HG03439 (cell line): ENCODE data around the gene PPP3CA.

Experiments
- ATAC-seq: cut with Tn5 transposase; IDR thresholded peaks from one replicate; pipeline ENCODE4 v1.9.1; 2021; ENCODE audit warnings: mild to moderate bottlenecking, moderate library complexity; ENCODE audit not compliant: unreplicated experiment

The PPP3CA gene

GRCh38 chr4:101347267-101347556, at the start of gene PPP3CA:
Gene PPP3CA (minus strand): TSS chr4:101347526.
- ATAC-seq: peak; percentile 30

GRCh38 chr4:101393256-101393655, 45.9 kb upstream of the PPP3CA start:
- no peak for ATAC-seq

DNA sequence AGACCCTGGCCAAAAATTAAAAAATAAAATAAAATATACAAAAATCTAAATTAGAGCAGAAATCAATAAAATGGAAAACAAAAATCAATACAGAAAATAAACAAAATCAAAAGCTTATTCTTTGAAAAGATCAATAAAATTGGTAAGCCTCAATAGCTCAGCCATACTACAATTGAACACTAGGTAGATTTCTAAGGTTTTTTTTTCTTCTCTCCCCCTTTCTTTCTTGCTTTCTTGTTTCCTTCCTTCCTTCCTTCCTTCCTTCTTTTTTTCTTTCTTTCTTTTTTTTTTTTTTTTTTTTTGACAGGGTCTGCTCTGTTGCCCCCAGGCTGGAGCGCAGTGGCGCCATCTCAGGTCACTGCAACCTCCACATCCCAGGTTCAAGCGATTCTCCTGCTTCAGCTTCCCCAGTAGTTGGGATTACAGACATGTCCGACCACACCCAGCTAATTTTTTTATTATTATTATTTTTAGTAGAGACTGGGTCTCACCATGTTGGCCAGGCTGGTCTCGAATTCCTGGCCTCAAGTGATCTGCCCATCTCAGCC, 23.4 kb upstream of the PPP3CA start:
- no peak for ATAC-seq

- no peak for ATAC-seq
Observed at GRCh38 chr4:101367201-101367600, 19.9 kb upstream of the PPP3CA start.

GRCh38 chr4:101366331-101366730, 19.0 kb upstream of the PPP3CA start:
- no peak for ATAC-seq

DNA sequence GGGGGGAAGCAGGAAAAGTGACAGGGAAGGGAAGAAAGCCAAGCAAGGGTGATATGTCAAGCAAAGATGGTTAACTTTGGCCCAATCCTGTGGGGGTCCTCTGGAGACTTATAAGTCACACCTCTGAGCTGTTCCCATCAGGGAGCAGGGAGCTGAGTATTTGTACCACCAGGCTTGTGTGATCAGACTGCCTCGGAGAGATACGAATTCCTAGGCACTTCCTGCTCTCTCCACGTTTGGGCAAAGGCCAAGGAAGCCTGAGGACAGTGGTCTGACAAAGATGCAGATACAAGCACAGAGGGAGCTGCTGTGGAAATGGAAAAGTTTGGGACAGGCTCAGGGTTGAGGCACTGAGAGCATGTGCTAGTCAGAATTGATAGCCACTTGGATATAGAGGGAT, 10.4 kb upstream of the PPP3CA start:
- ATAC-seq: no peak

DNA sequence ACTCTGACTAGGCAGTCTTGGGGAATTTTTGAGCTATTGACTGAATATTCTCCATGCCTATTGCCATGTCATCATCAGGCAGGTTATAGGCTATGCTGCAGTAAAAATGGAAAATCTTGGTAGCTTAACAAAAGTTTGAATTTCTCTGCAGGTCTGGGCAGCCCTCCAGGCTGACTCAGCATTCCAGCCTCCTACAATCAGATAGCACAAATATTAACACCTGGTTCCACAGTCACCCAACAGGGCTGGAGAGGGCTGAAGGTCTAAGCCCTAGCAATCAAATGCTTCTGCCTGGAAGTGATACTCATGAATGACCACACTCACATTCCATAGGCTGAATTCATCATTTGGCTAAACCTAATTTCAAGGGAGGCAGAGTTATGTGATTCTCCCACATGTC, 9.6 kb upstream of the PPP3CA start:
- no peak for ATAC-seq

DNA sequence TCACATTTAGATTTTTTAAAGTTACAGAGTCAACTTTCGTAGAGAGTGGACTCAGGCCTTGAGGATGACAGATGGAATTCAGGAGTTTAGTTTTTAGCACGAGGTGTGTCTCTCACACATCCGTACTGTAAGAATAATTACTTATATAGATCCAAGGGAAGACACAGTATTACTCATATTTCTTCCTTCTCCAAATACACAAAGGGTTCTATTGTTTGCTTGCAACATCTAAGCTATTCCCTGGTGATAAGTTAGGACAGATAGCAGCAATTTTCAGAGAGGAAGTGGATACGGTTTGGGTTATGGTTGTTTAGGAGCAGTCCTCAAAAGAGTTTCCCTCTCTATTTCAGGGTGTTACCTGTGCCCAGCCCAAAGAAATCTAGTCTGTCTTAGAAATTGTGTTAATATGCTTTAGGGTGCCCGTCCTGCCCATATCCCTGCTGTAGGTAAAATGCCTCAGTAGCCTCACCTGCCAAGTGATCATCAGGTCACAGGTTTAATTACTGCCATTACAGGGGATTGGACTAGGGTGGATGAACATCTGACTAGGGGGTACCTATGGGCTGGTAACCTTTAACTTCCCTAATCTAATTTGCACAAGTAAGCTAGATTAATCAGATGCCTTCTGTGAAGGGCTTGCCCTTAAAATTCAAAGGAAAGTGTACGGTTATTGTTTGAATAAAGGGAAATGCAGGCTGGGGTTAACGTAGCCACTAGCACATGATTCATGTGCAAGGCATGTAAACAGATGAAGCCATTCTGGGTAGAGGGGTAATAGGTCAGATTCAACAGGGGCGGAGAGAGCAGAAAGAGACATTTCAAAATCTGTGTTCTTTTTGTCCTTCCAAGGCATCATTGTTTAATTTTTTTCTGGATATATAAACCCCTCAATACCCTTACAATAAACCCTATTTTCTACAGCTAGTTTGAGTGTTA, 8.7 kb upstream of the PPP3CA start:
- ATAC-seq: no peak

GRCh38 chr4:101355246-101355645, 7.9 kb upstream of the PPP3CA start:
- peak; percentile 99 for ATAC-seq

GRCh38 chr4:101349801-101350064, 2.4 kb upstream of the PPP3CA start:
- ATAC-seq: no peak

GRCh38 chr4:101348995-101349800, 1.9 kb upstream of the PPP3CA start:
- ATAC-seq: no peak

DNA sequence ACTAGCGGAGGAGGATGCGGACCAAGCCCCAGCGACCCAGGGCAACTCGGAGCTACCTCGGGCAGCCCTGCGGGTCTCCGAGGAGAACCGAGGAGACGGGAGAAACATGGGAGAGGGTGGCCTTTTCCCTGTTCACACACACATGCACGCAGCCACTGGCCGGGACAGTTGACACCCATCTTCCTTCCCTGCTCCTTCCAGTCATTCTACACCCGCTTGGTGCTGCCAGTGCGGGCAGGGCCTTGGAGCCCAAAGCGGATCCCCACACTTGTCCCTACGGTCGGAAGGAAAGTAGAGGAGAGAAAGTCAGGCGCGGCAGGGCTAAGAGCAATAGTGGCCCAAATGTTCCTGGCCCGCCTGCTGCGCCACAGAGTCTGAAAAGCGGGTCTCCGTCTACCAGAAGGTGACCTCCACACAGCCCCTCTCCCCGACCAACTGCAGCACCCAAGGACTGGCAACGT, 1.1 kb upstream of the PPP3CA start:
- ATAC-seq: no peak

DNA sequence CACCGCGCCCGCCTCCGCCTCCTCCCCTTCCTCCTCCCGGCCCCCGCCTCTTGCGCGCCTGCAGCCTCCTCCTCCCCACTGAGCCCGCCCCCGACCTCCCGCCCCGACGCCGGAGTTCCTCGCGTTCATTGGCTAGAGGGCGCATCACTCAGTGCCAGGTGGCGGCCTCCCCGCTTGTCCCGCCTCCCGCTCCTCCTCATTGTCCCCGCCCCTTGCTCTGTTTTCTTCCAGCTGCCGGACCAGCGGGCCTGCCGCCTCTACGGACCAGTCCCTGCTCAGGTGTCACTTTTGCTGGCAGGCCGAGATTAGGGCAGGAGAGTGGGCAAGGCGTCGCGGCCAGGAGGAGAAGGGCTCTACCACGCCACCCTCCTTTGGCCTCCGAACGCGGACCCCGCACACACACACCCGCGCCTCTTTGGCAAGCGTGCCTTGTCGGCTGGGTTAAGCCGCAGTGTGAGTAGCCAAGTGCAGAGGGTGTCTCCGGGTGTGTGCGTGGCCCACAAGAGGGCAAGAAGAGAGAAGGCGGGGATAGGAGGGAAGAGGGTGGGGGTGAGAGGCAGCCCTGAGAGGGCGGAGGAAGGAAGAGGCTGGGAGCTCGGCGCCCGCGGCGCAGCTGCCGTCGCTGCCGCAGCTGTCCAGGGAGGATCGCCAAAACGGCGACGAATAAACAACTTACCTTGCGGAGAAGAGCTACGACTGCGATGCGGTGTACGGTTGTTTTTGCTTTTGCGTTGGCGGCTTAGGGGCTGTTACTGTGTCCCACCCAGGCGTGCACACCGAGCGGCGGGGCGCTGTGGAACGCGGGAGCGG, 436 bp upstream of the PPP3CA start:
- peak; percentile 77 for ATAC-seq

DNA sequence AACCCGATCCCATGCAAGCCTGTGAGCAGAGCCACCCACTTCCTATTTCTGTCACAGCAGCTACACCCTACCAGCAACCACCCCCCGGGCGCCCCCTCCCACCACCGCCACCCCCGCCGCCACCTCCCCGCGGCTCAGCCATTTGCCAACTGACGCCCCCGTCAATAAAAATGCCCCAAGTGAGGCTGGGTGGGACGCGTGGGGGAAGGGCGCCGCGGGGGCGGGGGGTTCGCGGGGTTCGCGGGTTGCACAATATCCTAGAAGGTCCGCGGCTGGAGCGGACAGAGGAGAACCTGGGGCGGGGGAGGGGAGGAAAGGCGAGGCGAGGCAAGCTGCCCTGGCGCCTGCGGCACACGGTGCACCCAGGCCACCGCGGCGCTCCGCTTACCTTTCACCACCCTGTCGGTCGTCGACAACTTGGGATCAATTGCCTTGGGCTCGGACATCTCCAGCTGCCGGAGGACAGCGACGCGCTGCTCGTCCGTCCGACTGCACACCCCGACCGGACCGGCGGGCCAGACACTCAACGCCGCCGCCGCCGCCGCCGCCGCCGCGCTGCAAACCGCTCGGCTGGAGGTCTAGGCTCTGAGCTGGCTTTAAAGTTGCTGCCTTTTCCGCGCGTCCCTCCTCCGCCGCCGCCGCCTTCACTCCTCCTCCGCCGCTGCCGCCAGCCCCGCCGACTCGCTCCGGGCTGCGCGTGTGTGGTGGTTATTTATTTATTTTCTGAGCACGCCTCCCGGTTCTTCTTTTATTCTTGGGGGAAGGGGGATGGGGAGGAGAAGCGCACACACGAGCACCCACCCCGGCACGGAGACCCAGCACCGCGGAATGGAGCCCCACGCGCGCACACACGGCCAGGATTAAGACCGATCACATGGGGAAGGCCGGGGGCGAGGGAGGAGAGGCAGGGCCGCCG, 717 bp downstream of the PPP3CA start:
- ATAC-seq: peak; percentile 14

DNA sequence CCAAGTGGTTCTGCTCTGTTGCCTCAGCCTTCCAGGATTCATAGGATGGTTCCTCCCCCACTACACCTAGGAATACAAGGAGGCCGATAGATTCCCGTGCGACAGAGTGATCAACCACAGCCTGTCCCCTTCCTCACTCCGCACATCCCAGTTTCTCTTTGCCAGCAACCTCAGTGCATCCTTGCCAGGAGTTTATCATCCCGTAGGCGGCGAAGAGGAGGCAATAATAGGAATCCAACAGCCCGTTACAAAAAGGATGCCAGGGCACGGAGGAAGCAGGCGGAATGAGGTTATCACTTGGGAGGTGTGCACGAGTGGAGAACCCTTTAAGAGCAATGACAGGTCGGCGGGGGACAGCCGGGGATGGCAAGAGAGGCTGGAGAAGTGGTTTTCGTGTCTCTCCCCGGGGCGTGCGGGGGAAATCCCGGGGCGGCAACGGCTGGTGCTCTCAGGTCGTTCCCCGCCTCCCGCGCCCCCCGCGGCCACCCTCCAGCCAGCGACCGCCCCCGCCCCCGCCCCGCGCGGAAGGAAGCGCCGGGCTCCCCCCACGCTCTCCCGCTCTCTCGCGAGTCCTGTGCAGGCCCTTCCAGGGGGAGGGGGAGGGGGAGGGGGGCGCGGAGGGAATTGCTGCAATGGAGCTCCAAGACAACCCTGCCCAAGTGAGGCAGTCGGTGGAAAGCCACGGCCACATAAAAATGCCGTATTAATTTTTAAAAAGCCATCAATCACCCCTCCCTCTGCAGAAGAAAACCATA, 1.6 kb downstream of the PPP3CA start:
- no peak for ATAC-seq

GRCh38 chr4:101345271-101345595, 2.1 kb downstream of the PPP3CA start:
- no peak for ATAC-seq

- ATAC-seq: no peak
Observed at GRCh38 chr4:101339332-101339731, 8.0 kb downstream of the PPP3CA start.

DNA sequence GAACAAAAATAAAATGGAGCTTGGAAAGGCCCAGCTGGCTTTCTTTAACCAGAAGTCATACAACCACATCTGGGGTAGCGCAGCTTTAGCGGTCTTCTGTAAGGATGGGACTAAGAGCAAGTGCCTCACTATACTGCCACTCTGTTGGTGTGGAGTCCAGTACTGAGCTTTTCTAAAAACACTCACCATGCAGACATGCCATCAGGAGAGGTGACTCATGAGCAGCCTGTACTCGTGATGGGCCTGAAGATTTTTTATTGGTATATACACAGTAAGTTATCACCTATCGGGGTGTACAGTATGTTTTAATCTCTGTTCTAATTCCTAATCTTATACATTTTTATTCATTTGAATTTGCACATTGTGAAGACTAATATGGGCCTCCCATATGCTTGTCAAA, 9.6 kb downstream of the PPP3CA start:
- ATAC-seq: no peak

- ATAC-seq: peak; percentile 63
Observed at GRCh38 chr4:101334963-101335572, 12.3 kb downstream of the PPP3CA start.
